ENCODE measurements around the gene ITCH. TPM values are rescaled to one million over a fixed set of nuclear protein-coding genes. Genes with fewer than 3 reads are reported as not detected.
"Not testable (repeated sequence)": the region's sequence is repeated elsewhere in the genome, so short reads cannot be mapped to it uniquely, and the experiment has no call there.

ITCH gene
- polyA plus RNA-seq, 3 donors, result 42.6 to 51.3 (median 43.3) TPM

DNA sequence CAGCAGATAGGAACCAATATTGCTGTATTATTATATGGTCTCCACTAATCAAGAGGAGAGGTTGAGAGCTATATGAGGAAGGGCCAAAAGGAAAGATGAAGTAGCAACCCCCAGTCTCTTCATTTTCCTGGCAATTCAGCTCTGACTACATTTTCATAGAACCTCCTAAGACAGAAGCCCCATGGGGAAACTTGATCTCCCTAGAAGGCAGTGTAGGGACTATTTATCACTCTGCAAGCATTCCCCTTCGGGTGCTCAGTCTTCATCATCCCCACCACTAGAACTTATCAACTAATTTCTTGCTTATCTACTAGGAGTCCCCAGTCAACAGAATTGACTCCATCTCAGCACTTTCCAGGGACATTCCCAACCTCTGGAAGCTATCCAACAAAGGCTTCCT is 25.5 kb upstream of the ITCH start:
- no peak for DNase-seq (ENCODE audit: extremely low read depth in 1 of 11, low read depth in 9 of 11, low spot score in 4 of 11)

DNA sequence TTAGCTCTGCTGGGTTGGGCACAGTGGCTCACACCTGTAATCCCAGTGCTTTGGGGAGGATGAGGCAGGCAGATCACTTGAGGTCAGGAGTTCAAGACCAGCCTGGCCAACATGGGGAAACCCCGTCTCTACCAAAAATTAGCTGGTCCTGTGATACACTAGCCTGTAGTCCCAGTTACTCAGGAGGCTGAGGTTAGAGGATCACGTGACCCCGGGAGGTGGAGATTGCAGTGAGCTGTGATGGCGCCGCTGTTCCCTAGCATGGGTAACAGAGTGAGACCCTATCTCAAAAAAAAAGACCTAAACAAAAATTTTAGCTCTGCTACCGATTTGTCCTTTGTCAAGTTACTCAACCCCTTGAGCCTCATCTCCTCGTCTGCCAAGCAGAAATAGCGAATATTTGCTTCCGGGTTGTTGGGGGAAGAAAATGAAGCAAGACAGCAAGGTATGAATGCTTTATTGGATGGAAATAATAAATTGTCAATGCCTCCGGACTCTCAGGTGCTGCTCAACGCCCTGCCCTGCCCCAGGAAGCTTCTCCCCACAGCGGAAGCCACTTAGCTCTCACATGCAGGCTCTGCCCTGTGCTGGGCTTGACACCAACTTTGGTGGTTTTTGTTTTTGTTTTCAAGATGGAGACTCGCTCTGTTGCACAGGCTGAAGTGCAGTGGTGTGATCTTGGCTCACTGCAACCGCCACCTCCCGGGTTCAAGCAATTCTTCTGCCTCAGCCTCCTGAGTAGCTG is 24.9 kb upstream of the ITCH start:
- DNase-seq (ENCODE audit: extremely low read depth in 1 of 11, low read depth in 9 of 11, low spot score in 4 of 11), result no peak

DNA sequence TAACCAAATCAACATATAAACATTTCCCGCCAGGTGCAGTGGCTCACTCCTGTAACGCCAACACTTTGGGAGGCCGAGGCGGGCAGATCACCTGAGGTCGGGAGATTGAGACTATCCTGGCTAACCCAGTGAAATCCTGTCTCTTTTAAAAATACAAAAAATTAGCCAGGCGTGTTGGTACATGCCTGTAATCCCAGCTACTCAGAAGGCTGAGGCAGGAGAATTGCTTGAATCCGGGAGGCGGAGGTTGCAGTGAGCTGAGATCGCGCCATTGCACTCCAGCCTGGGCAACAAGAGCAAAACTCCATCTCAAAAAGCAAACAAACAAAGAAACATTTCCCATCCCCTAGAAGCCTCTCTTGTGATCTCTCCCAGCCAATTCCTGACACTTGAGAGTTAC is 22.3 kb upstream of the ITCH start:
- not testable (repeated sequence) for DNase-seq (ENCODE audit: extremely low read depth in 1 of 11, low read depth in 9 of 11, low spot score in 4 of 11)

DNA sequence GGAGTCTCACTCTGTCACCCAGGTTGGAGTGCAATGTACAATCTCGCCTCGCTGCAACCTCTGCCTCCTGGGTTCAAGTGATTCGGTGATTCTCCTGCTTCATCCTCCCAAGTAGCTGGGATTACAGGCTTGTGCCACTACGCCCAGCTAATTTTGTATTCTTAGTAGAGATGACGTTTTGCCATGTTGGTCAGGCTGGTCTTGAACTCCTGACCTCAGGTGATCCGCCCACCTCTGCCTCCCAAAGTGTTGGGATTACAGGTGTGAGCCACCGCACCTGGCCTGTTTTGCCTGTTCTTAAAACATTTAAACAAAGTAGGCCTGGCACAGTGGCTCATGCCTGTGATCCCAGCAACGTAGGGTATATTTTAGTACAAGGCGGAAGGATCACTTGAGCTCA is 21.9 kb upstream of the ITCH start:
- DNase-seq (ENCODE audit: extremely low read depth in 1 of 11, low read depth in 9 of 11, low spot score in 4 of 11), result not testable (repeated sequence)

DNA sequence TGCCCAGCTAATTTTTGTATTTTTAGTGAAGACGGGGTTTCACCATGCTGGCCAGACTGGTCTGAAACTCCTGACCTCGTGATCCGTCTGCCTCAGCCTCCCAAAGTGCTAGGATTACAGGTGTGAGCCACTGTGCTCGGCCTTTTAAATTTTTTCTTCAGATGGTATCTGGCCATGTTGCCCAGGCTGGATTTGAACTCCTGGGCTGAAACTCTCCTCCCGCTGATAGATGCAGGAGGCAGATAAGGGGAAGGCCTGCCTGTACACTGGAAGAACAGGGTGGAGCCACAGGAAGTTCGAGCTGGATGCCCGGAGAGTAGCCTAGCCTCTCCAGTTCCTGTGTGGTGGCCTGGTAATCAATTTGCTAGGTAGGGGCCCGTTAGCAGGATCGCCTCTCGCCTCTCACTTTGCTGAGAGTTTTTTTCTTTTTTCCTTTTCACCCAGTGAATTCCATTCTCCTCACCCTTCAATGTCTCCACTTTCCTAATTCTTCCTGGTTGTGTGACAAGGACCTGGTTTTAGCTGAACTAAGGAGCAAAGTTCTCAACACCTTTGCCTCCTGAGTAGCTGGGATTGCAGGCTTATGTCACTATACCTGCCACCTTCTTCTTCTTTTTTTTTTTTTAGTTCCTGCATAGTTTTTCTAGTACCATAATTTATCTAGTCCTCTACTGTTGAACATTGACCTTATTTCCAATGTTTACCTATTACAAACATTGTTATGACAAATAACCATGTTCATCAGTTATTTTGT is 19.4 kb upstream of the ITCH start:
- no peak for DNase-seq (ENCODE audit: extremely low read depth in 1 of 11, low read depth in 9 of 11, low spot score in 4 of 11)

DNA sequence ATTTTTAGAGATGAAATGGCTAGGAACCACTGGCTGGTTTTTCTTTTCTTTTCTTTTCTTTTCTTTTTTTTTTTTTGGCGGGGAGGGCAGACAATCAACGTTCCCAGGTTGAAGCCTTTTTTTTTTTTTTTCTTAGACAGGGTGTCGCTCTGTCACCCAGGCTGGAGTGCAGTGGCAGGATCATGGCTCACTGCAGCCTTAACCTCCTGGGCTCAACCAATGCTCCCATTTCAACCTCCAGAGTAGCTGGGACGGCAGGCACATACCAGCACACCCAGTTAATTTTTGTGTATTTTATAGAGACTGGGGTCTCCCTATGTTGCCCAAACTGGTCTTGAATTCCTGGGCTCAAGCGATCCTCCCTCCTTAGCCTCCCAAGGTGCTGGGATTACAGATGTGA is 18.8 kb upstream of the ITCH start:
- no peak for DNase-seq (ENCODE audit: extremely low read depth in 1 of 11, low read depth in 9 of 11, low spot score in 4 of 11)

DNA sequence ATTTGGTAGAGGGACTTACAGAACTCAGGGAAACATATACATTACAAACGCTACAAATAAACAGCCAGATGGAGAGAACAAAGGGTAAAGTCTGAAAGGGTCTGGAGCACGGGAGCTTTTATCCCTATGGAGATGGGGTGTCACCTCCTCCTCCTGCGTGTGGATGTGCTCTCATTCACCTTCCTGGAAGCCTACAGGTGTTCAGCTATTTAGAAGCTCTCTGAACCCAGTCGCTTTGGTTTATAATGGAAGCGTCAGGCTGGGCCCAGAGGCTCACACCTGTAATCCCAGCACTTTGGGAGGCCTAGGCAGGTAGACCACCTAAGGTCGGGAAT is 17.7 kb upstream of the ITCH start:
- DNase-seq (ENCODE audit: extremely low read depth in 1 of 11, low read depth in 9 of 11, low spot score in 4 of 11), result no peak

DNA sequence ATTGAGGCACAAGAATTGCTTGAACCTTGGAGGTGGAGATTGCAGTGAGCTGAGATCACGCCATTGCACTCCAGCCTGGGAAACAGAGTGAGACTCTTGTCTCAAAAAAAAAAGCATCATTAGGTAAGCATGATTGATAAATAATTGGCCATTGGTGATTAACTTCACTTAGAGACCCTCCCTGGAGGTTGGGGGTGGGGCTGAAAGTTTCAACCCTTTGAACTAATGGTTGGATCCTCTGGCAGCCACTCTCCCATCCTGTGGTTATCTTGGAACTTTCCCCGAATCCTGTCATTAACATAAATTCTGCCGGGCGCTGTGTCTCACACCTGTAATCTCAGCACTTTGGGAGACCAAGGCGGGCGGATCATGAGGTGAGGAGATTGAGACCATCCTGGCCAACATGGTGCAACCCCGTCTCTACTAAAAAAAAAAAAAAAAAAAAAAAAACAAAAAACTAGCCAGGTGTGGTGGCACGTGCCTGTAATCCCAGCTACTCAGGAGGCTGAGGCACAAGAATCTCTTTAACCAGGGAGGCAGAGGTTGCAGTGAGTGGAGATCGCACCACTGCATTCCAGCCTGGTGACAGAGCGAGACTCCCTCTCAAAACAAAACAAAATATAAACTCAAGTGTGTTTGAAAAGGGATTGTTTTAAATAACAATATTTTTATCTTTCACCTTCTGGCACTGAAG is 17.1 kb upstream of the ITCH start:
- not testable (repeated sequence) for DNase-seq (ENCODE audit: extremely low read depth in 1 of 11, low read depth in 9 of 11, low spot score in 4 of 11)

DNA sequence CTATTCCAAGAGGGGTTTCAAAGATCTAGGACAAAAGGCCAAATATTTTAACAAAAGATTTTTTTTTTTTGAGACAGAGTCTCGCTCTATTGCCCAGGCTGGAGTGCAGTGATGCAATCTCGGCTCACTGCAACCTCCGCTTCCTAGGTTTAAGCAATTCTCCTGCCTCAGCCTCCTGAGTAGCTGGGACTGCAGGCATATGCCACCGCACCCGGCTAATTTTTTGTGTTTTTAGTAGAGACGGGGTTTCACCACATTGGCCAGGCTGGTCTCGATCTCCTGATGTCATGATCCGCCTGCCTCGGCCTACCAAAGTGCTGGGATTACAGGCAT is 16.6 kb upstream of the ITCH start:
- DNase-seq (ENCODE audit: extremely low read depth in 1 of 11, low read depth in 9 of 11, low spot score in 4 of 11), result not testable (repeated sequence)

DNA sequence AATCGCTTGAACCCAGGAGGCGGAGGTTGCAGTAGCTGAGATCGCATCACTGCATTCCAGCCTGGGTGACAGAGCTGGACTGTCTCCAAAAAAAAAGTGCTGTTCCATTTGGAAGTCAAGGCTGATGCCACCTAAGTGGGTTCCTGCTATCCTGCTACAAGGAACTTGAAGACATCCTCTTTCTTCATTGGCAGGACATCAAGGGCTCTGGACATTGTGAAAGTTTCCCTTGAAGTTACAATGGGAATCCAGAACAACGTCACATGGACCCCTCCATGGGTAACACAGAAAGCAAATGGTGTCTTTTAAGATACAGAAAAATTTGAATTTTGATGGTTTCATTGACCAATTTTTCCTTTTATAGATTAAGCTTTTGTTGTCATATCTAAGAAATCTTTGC is 15.5 kb upstream of the ITCH start:
- no peak for DNase-seq (ENCODE audit: extremely low read depth in 1 of 11, low read depth in 9 of 11, low spot score in 4 of 11)

DNA sequence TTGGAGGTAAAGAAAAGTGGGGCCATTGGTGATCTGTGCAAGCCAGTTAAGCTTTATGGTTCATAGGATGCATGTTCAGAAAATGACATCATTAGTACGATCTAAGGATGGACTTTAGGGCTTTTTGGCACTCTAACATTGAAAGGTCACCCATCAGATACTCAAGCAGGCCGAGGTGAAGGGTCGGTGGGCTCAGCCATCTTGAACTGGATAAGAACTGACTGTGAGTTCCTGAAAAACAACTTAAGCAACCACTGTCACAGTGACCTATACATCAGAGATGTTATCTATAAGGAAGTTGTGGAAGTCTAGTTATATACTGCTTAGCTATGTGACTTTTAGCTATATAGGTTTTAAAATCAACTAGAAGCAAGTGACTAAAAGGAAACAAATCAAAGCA is 13.0 kb upstream of the ITCH start:
- no peak for DNase-seq (ENCODE audit: extremely low read depth in 1 of 11, low read depth in 9 of 11, low spot score in 4 of 11)

DNA sequence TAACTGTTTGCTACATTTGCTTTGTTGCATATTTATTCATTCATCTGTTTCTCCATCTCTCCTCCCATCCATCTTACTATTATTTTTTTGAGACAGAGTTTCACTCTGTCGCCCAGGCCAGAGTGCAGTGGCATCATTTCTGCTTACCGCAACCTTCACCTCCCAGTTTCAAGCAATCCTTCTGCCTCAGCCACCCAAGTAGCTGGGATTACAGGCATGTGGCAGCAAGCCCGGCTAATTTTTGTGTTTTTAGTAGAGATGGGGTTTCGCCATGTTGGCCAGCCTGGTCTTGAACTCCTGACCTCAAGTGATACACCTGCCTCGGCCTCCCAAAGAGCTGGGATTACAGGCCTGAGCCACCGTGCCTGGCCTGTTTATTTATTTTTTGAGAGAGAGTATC is 9.6 kb upstream of the ITCH start:
- not testable (repeated sequence) for DNase-seq (ENCODE audit: extremely low read depth in 1 of 11, low read depth in 9 of 11, low spot score in 4 of 11)

DNA sequence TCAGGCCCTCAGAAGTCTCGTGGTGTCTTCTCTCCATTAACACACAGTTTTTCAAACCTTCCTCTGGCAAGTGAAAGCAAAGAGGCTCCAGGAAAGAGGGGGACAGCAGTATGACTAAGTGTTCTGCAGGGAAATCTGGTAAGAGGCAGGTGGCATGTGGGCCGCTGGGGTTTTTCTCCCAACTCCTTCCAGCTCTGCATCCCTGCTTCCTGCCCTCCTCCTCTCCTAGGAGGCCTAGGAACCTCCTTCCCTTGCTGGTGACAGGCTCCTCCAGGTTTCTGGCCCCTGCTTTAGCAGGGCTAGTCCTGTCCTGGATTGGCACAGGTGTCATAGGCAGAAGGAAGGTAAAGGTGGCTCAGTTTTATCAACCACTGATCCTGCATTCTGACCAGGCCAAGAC is 7.6 kb upstream of the ITCH start:
- no peak for DNase-seq (ENCODE audit: extremely low read depth in 1 of 11, low read depth in 9 of 11, low spot score in 4 of 11)

DNA sequence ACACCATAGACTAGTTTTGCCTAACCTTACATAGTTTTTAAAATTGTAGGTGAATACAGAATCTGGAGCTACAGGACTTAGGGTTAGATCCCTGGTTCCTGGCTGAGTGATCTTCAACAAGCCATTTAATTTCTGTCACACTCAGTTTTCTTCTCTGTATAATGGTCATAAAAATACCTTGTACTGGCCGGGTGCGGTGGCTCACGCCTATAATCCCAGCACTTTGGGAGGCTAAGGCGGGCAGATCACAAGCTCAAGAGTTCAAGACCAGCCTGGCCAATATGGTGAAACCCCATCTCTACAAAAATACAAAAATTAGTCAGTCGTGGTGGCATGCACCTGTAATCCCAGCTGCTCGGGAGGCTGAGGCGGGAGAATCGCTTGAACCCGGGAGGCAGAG is 3.3 kb upstream of the ITCH start:
- not testable (repeated sequence) for DNase-seq (ENCODE audit: extremely low read depth in 1 of 11, low read depth in 9 of 11, low spot score in 4 of 11)

DNA sequence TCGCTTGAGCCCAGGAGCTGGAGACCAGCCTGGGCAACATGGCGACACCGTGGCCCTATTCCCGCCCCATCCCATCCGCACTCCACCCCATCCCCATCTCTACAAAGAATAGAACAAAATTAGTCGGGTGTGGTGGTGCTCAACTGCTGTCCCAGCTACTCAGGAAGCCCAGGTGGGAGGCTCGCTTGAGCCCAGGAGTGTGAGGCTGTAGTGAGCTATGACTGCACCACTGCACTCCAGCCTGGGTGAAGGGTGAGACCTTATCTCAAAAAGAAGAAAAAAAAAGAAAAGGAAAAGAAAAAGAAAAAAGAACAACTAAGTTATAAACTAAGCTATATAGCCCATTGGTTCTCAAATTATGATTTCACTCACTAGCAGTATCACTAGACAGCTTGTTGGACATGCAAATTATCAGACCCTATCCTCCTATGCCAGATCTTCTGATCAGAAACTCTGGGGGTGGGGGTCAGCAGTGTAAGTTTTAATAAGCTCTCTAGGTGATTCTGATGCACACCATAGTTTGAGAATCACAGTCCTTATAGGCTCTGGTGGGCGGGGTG is 491 bp upstream of the ITCH start:
- no peak for DNase-seq (ENCODE audit: extremely low read depth in 1 of 11, low read depth in 9 of 11, low spot score in 4 of 11)

DNA sequence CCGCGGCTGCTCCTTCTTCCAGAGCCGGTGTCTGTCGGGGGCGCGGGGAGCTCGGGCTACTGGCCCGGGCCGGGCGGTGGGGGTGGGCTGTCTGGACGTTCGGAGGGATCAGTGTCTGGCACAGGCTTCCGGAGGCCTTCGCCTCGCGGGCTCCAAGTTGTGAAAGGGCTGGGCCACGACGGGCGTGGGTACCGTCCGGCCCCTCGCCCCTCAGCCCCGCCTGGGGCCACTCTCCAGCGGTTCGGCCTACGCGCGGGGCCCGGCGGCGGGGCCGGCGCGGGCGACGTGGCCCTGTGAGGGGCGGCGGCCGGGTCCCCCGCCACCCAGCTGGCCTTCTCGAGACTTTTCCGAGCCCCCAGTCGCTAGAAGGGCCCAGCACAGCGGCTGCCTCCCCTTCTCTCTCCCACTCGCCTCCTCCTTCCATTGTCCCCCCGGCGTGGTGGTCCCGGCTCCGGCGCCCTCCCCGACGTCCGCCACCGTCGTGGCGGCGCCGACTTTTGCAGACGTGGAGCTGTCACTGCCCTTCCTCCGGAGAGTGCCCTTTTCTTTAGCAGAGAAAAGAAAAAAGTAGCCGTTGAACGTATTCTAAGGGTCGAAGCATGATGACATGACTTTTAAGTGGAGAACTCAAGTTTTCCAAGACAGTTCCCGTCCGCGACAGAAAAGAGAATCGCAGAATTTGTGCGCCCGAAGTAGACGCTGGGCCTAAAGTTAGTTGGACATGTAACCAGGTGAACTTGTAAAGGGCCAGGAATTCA is 571 bp downstream of the ITCH start:
- DNase-seq (ENCODE audit: extremely low read depth in 1 of 11, low read depth in 9 of 11, low spot score in 4 of 11), result peak in 9 of 11 donors; percentile 33 to 56 (median 47)

DNA sequence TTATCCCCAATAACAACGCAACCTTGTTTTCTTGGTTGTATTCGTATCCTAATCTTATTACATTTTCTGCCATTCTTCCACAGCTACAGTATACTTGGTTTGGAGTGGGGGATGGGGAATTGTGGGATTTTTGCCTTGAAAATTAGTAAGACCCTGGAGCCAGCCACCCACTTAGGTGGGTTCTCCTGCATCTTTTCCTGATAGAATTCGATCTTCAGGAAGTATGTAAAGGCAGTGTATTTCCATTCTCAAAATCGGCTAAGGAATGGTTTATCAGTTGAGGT is 1.1 kb downstream of the ITCH start:
- no peak for DNase-seq (ENCODE audit: extremely low read depth in 1 of 11, low read depth in 9 of 11, low spot score in 4 of 11)

DNA sequence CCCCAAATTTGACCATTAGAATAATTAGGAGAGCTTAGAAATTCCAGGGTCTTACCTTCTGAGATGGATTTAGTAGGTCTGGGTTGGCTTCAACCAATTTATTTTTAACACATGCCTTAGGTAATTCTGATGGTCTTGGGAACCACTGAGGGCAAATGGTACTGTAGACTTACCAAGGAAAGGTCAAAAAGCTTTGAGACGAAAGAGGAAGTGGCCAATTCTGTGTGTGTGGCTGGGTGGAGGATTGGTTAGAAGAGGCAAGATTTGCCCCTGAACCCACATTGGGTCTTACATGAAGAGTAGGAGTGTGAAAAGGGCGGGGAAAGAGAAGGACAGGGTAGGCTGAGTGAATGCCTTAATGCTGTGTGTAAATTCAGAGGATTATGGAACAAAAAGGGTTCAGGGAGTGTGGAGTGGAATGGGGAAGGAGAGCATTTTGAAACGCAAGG is 2.7 kb downstream of the ITCH start:
- no peak for DNase-seq (ENCODE audit: extremely low read depth in 1 of 11, low read depth in 9 of 11, low spot score in 4 of 11)

DNA sequence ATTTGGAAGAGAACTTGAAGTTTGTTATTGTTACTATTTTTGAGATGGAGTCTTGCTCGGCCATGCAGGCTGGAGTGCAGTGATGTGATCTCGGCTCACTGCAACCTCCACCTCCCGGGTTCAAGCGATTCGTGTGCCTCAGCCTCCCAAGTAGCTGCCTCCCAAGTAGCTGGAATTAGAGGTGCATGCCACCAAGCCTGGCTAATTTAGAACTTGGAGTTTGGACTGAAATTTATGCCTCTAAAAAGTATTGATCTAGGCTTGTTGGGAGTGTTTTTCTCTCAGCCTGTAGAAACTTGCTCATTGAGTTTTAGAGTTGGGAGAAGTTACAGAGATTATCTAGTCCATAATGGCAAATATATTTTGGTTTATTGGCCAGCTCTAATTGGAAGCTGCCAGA is 4.1 kb downstream of the ITCH start:
- no peak for DNase-seq (ENCODE audit: extremely low read depth in 1 of 11, low read depth in 9 of 11, low spot score in 4 of 11)

DNA sequence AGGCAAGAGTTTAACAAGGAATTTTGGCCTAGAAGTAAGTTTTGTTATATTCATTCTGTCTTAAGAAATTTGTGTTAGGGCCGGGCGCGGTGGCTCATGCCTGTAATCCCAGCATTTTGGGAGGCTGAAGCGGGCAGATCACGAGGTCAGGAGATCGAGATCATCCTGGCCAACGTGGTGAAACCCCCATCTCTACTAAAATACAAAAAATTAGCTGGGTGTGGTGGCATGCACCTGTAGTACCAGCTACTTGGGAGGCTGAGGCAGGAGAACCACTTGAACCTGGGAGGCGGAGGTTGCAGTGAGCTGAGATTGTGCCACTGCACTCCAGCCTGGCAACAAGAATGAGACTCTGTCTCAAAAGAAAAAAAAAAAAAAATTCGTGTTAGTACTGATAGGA is 4.8 kb downstream of the ITCH start:
- not testable (repeated sequence) for DNase-seq (ENCODE audit: extremely low read depth in 1 of 11, low read depth in 9 of 11, low spot score in 4 of 11)
